ENCODE measurements around the gene CX3CL1. TPM values are rescaled to one million over a fixed set of nuclear protein-coding genes. Genes with fewer than 3 reads are reported as not detected.
A peak's percentile ranks its signal among the peaks of the same experiment; 100 is the strongest.

The CX3CL1 gene
- polyA plus RNA-seq, 1 donor (not counting 4 experiments of a cell fraction or from before 2014, with no cell fraction given): 0.47 TPM

DNA sequence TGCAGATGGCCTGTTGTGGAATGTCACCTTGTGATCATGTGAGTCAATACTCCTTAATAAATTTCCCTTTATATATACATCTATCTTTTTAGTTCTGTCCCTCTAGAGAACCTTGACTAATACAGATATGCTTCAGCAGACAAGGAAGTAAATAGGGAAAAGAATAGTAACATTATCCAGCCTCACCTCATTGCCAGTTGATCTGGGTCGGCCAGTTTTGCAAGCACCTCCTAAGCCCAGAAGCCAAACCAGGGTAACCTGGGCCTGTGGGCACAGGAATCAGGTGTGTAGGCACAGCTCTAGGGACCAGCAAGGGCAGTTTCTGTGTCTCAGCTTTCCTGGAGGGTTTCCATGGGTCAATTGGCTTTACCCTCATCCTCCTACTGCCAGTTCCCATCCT is 20.4 kb downstream of the CX3CL1 start:
- no peaks in the 10 kb centered on the region for H3K9me3 ChIP-seq (ENCODE audit: control insufficient read depth, low read depth, low read length)
- no peaks in the 10 kb centered on the region for H3K36me3 ChIP-seq (ENCODE audit: control insufficient read depth in 2 of 2, extremely low read depth in 1 of 2, insufficient read depth in 2 of 2, low read length in 2 of 2)
- no peak overlapping the region for H2AFZ ChIP-seq (ENCODE audit: control insufficient read depth, low read length)
- no peak for FAIRE-seq
- peaks cover 14% of the 10 kb centered on the region for H3K27me3 ChIP-seq (ENCODE audit: control insufficient read depth, extremely low read depth, insufficient read depth, low read length)
- no peak overlapping the region for H3K4me3 ChIP-seq (ENCODE audit: control insufficient read depth in 2 of 3, extremely low read depth in 1 of 3, insufficient read depth in 2 of 3, low read depth in 1 of 3, low read length in 3 of 3)
- no peak overlapping the region for H3K9ac ChIP-seq (ENCODE audit: control insufficient read depth, extremely low read depth, insufficient read depth, low read length)
- DNase-seq (ENCODE audit: low read depth, low spot score): no peak
- peaks cover 2% of the 10 kb centered on the region for H3K9me1 ChIP-seq (ENCODE audit: control insufficient read depth, extremely low read depth, insufficient read depth, low read length)
- no peaks in the 10 kb centered on the region for H3K79me2 ChIP-seq (ENCODE audit: control insufficient read depth, insufficient read depth, low read length)
- H3K27ac ChIP-seq (ENCODE audit: control insufficient read depth, insufficient read depth, low read length): no peak overlapping the region
- H3K4me2 ChIP-seq (ENCODE audit: control insufficient read depth, extremely low read depth, insufficient read depth, low read depth, low read length): no peak overlapping the region
- peaks cover 17% of the 10 kb centered on the region for H3K4me1 ChIP-seq (ENCODE audit: control insufficient read depth, extremely low read depth, insufficient read depth, low read length)
- TF ChIP-seq, protein P1, sequence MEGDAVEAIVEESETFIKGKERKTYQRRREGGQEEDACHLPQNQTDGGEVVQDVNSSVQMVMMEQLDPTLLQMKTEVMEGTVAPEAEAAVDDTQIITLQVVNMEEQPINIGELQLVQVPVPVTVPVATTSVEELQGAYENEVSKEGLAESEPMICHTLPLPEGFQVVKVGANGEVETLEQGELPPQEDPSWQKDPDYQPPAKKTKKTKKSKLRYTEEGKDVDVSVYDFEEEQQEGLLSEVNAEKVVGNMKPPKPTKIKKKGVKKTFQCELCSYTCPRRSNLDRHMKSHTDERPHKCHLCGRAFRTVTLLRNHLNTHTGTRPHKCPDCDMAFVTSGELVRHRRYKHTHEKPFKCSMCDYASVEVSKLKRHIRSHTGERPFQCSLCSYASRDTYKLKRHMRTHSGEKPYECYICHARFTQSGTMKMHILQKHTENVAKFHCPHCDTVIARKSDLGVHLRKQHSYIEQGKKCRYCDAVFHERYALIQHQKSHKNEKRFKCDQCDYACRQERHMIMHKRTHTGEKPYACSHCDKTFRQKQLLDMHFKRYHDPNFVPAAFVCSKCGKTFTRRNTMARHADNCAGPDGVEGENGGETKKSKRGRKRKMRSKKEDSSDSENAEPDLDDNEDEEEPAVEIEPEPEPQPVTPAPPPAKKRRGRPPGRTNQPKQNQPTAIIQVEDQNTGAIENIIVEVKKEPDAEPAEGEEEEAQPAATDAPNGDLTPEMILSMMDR (optimal IDR thresholded peaks at IDR 0.05 in 1 of 3, IDR thresholded peaks at IDR 0.05 in 1 of 3, conservative IDR thresholded peaks at IDR 0.05 in 1 of 3; ENCODE audit: extremely low read depth in 1 of 3, insufficient read depth in 2 of 3, low read length in 3 of 3): no peak
- no peak for TF ChIP-seq EZH2 (IDR thresholded peaks at IDR 0.05; ENCODE audit: low read length)
- dilution Hi-C loops (cut with MboI; ENCODE audit: extremely low pct_ligation_motif_present, low sequenced_read_pairs): no loop called here
- no peaks in the 10 kb centered on the region for H4K20me1 ChIP-seq (ENCODE audit: control insufficient read depth, extremely low read depth, insufficient read depth, low read length)

DNA sequence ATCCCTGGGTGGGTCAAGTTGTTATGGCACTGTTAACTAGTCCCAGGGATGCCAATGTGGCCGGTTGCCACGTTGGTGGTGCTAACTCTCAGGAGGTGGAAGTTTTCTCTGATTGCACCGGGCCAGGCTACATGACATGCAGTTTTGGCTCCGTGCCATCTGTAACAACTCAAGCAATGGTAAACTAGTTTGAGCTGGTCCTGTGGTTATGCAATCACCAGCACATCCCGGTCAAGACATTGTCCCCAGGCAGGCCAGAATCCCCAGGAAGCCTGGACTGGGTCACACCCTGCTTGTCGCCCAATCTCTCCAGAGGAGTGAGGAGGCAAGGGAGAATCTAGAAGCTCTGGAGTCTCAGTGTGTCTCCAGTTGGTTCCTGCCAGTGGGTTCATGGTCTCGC is 22.2 kb downstream of the CX3CL1 start:
- peaks cover 7% of the 10 kb centered on the region for H3K4me1 ChIP-seq (ENCODE audit: control insufficient read depth, extremely low read depth, insufficient read depth, low read length)
- FAIRE-seq: no peak
- H3K27ac ChIP-seq (ENCODE audit: control insufficient read depth, insufficient read depth, low read length): no peak overlapping the region
- no peaks in the 10 kb centered on the region for H4K20me1 ChIP-seq (ENCODE audit: control insufficient read depth, extremely low read depth, insufficient read depth, low read length)
- no peak overlapping the region for H3K9ac ChIP-seq (ENCODE audit: control insufficient read depth, extremely low read depth, insufficient read depth, low read length)
- H2AFZ ChIP-seq (ENCODE audit: control insufficient read depth, low read length): no peak overlapping the region
- TF ChIP-seq EZH2 (IDR thresholded peaks at IDR 0.05; ENCODE audit: low read length): no peak
- TF ChIP-seq, protein P1 (optimal IDR thresholded peaks at IDR 0.05 in 1 of 3, IDR thresholded peaks at IDR 0.05 in 1 of 3, conservative IDR thresholded peaks at IDR 0.05 in 1 of 3; ENCODE audit: extremely low read depth in 1 of 3, insufficient read depth in 2 of 3, low read length in 3 of 3): no peak
- peaks cover 14% of the 10 kb centered on the region for H3K27me3 ChIP-seq (ENCODE audit: control insufficient read depth, extremely low read depth, insufficient read depth, low read length)
- no peak for DNase-seq (ENCODE audit: low read depth, low spot score)
- no peaks in the 10 kb centered on the region for H3K36me3 ChIP-seq (ENCODE audit: control insufficient read depth in 2 of 2, extremely low read depth in 1 of 2, insufficient read depth in 2 of 2, low read length in 2 of 2)
- no peaks in the 10 kb centered on the region for H3K79me2 ChIP-seq (ENCODE audit: control insufficient read depth, insufficient read depth, low read length)
- H3K9me1 ChIP-seq (ENCODE audit: control insufficient read depth, extremely low read depth, insufficient read depth, low read length): peaks cover 2% of the 10 kb centered on the region
- dilution Hi-C loops (cut with MboI; ENCODE audit: extremely low pct_ligation_motif_present, low sequenced_read_pairs): no loop called here
- H3K4me2 ChIP-seq (ENCODE audit: control insufficient read depth, extremely low read depth, insufficient read depth, low read depth, low read length): peak overlapping the region; percentile 49
- no peak overlapping the region for H3K4me3 ChIP-seq (ENCODE audit: control insufficient read depth in 2 of 3, extremely low read depth in 1 of 3, insufficient read depth in 2 of 3, low read depth in 1 of 3, low read length in 3 of 3)
- no peaks in the 10 kb centered on the region for H3K9me3 ChIP-seq (ENCODE audit: control insufficient read depth, low read depth, low read length)

All from keratinocyte (primary cell).